Measurements from ENCODE around the gene PLXNA1. TPM values are rescaled to one million over a fixed set of nuclear protein-coding genes. Genes with fewer than 3 reads are reported as not detected.

The PLXNA1 gene
- total RNA-seq: 10 to 100 TPM; 66.3 to 79.4 TPM
- 64.5 TPM for polyA plus RNA-seq (2013, experiment 1 of 2)
- polyA plus RNA-seq (2013, experiment 2 of 2): 61.1 TPM
- long read RNA-seq, experiment 1, partial matches to known transcripts: 4 of 18 reads
- long read RNA-seq, experiment 1, other reads (novel, unspliced or antisense): 14 of 18 reads
- long read RNA-seq, experiment 2, full-length matches to known transcripts: 5 of 98 reads
- long read RNA-seq, experiment 2, partial matches to known transcripts: 40 of 98 reads
- long read RNA-seq, experiment 2, other reads (novel, unspliced or antisense): 53 of 98 reads
- long read RNA-seq, experiment 3, full-length matches to known transcripts: 2 of 69 reads
- long read RNA-seq, experiment 3, partial matches to known transcripts: 30 of 69 reads
- long read RNA-seq, experiment 3, other reads (novel, unspliced or antisense): 37 of 69 reads
- long read RNA-seq, experiment 4, partial matches to known transcripts: 0 of 1 reads
- long read RNA-seq, experiment 4, other reads (novel, unspliced or antisense): 1 of 1 reads

- H3K27me3 ChIP-seq (ENCODE audit: control insufficient read depth, insufficient read depth, low read length, poor library complexity, severe bottlenecking): peaks cover 11% of the 10 kb centered on the region
- H3K27ac ChIP-seq (ENCODE audit: low read depth, low read length): peak within 1 kb of the TSS; percentile 22
- TF ChIP-seq CTCF (conservative IDR thresholded peaks at IDR 0.05): peak; percentile 98
- peak; percentile 93 for DNase-seq
- no peak within 1 kb of the TSS for H3K27ac Mint-ChIP-seq
- peaks cover 7% of the 10 kb centered on the region for H3K36me3 ChIP-seq (ENCODE audit: control insufficient read depth, insufficient read depth, low read length)
- peak within 1 kb of the TSS; percentile 57 for H3K4me3 Mint-ChIP-seq
- peaks cover 9% of the 10 kb centered on the region for H3K4me1 ChIP-seq (ENCODE audit: control insufficient read depth, insufficient read depth, low read length)
- H3K4me3 ChIP-seq (ENCODE audit: low read length): peak within 1 kb of the TSS; percentile 81
- H3K9me3 ChIP-seq (ENCODE audit: control insufficient read depth, low read length): no peaks in the 10 kb centered on the region
- 0 to 1% methylated on average over 33 to 89 of the region's 89 CpGs for WGBS, 2 experiments (ENCODE audit: insufficient coverage in 1 of 2, insufficient read length in 1 of 2)
- H3K9me3 Mint-ChIP-seq: no peaks in the 10 kb centered on the region
- H3K9ac ChIP-seq (ENCODE audit: extremely low read depth, low read length, poor library complexity, severe bottlenecking): peak within 1 kb of the TSS; percentile 47
- H3K27me3 Mint-ChIP-seq (ENCODE audit: insufficient read depth): peaks cover 26% of the 10 kb centered on the region
- H3K36me3 Mint-ChIP-seq (ENCODE audit: low read depth): no peaks in the 10 kb centered on the region
- H3K4me1 Mint-ChIP-seq: no peaks in the 10 kb centered on the region
These were observed at the start of gene PLXNA1 for GRCh38 chr3:126982471-126983175. TSS of gene PLXNA1 (plus strand) at chr3:126983115. CDS start at chr3:126988594, 5,479 bp downstream.

GRCh38 chr3:126934031-126934531 is 48.8 kb upstream of the PLXNA1 start:
- TF ChIP-seq CTCF (conservative IDR thresholded peaks at IDR 0.05): no peak
- Mint-ChIP-seq H3K9me3 (no peaks in the 10 kb centered on the region), H3K27ac (peak overlapping the region; percentile 21), H3K27me3 (ENCODE audit: insufficient read depth) (no peaks in the 10 kb centered on the region), H3K4me3 (no peak overlapping the region), H3K36me3 (ENCODE audit: low read depth) (no peaks in the 10 kb centered on the region), H3K4me1 (peaks cover 51% of the 10 kb centered on the region)
- Histone ChIP-seq H3K4me1 (ENCODE audit: control insufficient read depth, insufficient read depth, low read length) (peaks cover 35% of the 10 kb centered on the region), H3K27me3 (ENCODE audit: control insufficient read depth, insufficient read depth, low read length, poor library complexity, severe bottlenecking) (no peaks in the 10 kb centered on the region), H3K27ac (ENCODE audit: low read depth, low read length) (peak overlapping the region; percentile 27), H3K9me3 (ENCODE audit: control insufficient read depth, low read length) (no peaks in the 10 kb centered on the region), H3K36me3 (ENCODE audit: control insufficient read depth, insufficient read depth, low read length) (no peaks in the 10 kb centered on the region), H3K4me3 (ENCODE audit: low read length) (peak overlapping the region; percentile 31), H3K9ac (ENCODE audit: extremely low read depth, low read length, poor library complexity, severe bottlenecking) (peak overlapping the region; percentile 33)
- WGBS, 2 experiments (ENCODE audit: insufficient coverage in 1 of 2, insufficient read length in 1 of 2): 21 to 50% methylated on average over 1 to 4 of the region's 4 CpGs
- peak; percentile 81 for DNase-seq

GRCh38 chr3:126934991-126935390 is 47.9 kb upstream of the PLXNA1 start:
- DNase-seq: no peak
- no peak overlapping the region for H3K27ac ChIP-seq (ENCODE audit: low read depth, low read length)
- WGBS, 2 experiments (ENCODE audit: insufficient coverage in 1 of 2, insufficient read length in 1 of 2): 91 to 95% methylated on average over 7 to 8 of the region's 8 CpGs
- H3K27me3 Mint-ChIP-seq (ENCODE audit: insufficient read depth): no peaks in the 10 kb centered on the region
- no peak for TF ChIP-seq CTCF (conservative IDR thresholded peaks at IDR 0.05)
- no peak overlapping the region for H3K4me3 ChIP-seq (ENCODE audit: low read length)
- no peaks in the 10 kb centered on the region for H3K9me3 Mint-ChIP-seq
- no peak overlapping the region for H3K9ac ChIP-seq (ENCODE audit: extremely low read depth, low read length, poor library complexity, severe bottlenecking)
- no peaks in the 10 kb centered on the region for H3K27me3 ChIP-seq (ENCODE audit: control insufficient read depth, insufficient read depth, low read length, poor library complexity, severe bottlenecking)
- H3K36me3 Mint-ChIP-seq (ENCODE audit: low read depth): no peaks in the 10 kb centered on the region
- H3K4me1 Mint-ChIP-seq: peaks cover 55% of the 10 kb centered on the region
- H3K4me1 ChIP-seq (ENCODE audit: control insufficient read depth, insufficient read depth, low read length): peaks cover 35% of the 10 kb centered on the region
- peak overlapping the region; percentile 33 for H3K27ac Mint-ChIP-seq
- no peak overlapping the region for H3K4me3 Mint-ChIP-seq
- no peaks in the 10 kb centered on the region for H3K36me3 ChIP-seq (ENCODE audit: control insufficient read depth, insufficient read depth, low read length)
- H3K9me3 ChIP-seq (ENCODE audit: control insufficient read depth, low read length): no peaks in the 10 kb centered on the region
